Thoracic aorta (tissue), 2 donors: ENCODE measurements around the gene LTO1. TPM values are rescaled to one million over a fixed set of nuclear protein-coding genes. Genes with fewer than 3 reads are reported as not detected.
"Not testable (repeated sequence)": the region's sequence is repeated elsewhere in the genome, so short reads cannot be mapped to it uniquely, and the experiment has no call there.

ENCODE experiments used
- ATAC-seq: fragments of 150-250 bp; one replicate; pipeline ENCODE4 v1.8.0; 2017; ENCODE audit warnings: low read depth; ENCODE audit not compliant: insufficient number of reproducible peaks, low FRiP score
- DNase-seq: peaks from one replicate; pipeline ENCODE4 v3.0.0-alpha.2; 2020; ENCODE audit warnings: low spot score
- H3K27ac ChIP-seq, 2 donors: fragments of 200-600 bp; sonication (generic); 1 replicate in 1 of 2; 2 replicates in 1 of 2; pipeline ENCODE4 v1.5.1; 2016; ENCODE audit warnings: mild to moderate bottlenecking in 2 of 2, moderate library complexity in 2 of 2
- H3K27me3 ChIP-seq: fragments of 200-600 bp; sonication (generic); replicated peaks from 2 replicates; pipeline ENCODE4 v1.6.0; 2016; ENCODE audit warnings: mild to moderate bottlenecking; ENCODE audit not compliant: insufficient read depth
- H3K36me3 ChIP-seq: fragments of 200-600 bp; sonication (generic); one replicate; pipeline ENCODE4 v1.5.1; 2016
- H3K4me1 ChIP-seq, 2 donors: fragments of 200-600 bp; sonication (generic); 1 replicate in 1 of 2; 2 replicates in 1 of 2; pipeline versions ENCODE4 v1.5.1 to v1.6.0; 2016; ENCODE audit warnings: low read depth in 2 of 2, mild to moderate bottlenecking in 1 of 2; ENCODE audit not compliant: control insufficient read depth in 1 of 2
- H3K4me3 ChIP-seq: fragments of 200-600 bp; sonication (generic); 2 replicates; pipeline ENCODE4 v1.5.1; 2016; ENCODE audit warnings: mild to moderate bottlenecking
- H3K9me3 ChIP-seq: fragments of 200-600 bp; sonication (generic); 2 replicates; pipeline ENCODE4 v1.5.1; 2016
- total RNA-seq, 2 donors: library from RNA; depleted of rRNA; stranded (reverse); fragments of >200 nt; gene quantifications; one replicate each; pipeline versions ENCODE4 v1.1.0 to v1.2.3, GENCODE V29; 2016
- TF ChIP-seq, protein P1 (sequence below): fragments of 200-600 bp; sonication (generic); IDR thresholded peaks from one replicate; pipeline ENCODE4 v1.5.1; 2019; ENCODE audit warnings: antibody characterized with exemption

LTO1 gene
- total RNA-seq, 2 donors from 2014 or later: 23.6 to 43.5 TPM

DNA sequence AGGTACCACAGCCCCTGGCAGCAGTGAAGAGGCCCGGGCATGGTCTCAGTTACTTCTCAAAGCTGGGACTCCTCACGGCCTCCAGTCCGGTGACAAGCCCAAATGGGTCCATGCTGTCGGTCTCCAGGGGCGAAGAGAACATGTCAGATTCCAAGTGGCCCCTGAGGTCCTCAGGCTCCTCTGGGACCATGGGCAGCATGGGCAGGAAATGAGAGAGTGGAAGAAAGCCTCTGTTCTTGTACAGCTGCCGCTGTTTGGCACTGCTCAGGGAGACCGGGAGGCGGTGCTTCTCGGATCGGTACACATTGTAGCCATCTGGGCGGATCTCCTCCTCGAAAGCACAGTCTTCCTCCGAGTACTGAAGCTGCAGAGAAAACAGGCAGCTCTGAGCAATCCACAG, 24.1 kb upstream of the LTO1 start:
- no peaks in the 10 kb centered on the region for H3K9me3 ChIP-seq
- DNase-seq (no peak), ATAC-seq (no peak)
- no peak overlapping the region for H3K4me3 ChIP-seq
- H3K27me3 ChIP-seq: peaks cover 15% of the 10 kb centered on the region
- H3K4me1 ChIP-seq: peaks cover under 1 to 11% of the 10 kb centered on the region in 2 donors
- H3K27ac ChIP-seq: no peak overlapping the region
- H3K36me3 ChIP-seq: no peaks in the 10 kb centered on the region
- TF ChIP-seq, protein P1, sequence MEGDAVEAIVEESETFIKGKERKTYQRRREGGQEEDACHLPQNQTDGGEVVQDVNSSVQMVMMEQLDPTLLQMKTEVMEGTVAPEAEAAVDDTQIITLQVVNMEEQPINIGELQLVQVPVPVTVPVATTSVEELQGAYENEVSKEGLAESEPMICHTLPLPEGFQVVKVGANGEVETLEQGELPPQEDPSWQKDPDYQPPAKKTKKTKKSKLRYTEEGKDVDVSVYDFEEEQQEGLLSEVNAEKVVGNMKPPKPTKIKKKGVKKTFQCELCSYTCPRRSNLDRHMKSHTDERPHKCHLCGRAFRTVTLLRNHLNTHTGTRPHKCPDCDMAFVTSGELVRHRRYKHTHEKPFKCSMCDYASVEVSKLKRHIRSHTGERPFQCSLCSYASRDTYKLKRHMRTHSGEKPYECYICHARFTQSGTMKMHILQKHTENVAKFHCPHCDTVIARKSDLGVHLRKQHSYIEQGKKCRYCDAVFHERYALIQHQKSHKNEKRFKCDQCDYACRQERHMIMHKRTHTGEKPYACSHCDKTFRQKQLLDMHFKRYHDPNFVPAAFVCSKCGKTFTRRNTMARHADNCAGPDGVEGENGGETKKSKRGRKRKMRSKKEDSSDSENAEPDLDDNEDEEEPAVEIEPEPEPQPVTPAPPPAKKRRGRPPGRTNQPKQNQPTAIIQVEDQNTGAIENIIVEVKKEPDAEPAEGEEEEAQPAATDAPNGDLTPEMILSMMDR: no peak

DNA sequence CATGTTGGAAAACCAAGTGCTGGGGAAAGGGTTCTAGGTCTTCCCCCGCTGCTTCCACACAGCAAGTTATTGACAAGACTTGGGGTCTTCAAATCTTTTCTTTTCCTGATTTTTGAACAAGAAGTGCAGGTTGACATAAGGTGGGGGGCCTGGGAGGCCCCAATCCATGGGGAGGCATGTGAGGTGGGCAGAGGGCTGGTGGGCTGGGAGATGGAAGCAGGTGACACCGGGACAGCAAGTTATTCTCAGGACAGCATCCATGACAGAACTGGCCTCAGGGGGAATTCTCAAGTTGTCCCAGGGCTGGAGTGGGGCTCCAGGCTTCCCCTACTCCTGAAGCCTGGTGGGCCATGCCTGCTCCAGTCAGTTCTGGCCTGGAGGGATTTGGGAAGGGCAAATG, 23.2 kb upstream of the LTO1 start:
- Histone ChIP-seq H3K27ac (no peak overlapping the region), H3K9me3 (no peaks in the 10 kb centered on the region), H3K36me3 (no peaks in the 10 kb centered on the region), H3K27me3 (peaks cover 15% of the 10 kb centered on the region), H3K4me3 (no peak overlapping the region), H3K4me1 (peaks cover 0 to 4% of the 10 kb centered on the region in 2 donors)
- ATAC-seq (no peak), DNase-seq (no peak)
- TF ChIP-seq, protein P1: no peak

DNA sequence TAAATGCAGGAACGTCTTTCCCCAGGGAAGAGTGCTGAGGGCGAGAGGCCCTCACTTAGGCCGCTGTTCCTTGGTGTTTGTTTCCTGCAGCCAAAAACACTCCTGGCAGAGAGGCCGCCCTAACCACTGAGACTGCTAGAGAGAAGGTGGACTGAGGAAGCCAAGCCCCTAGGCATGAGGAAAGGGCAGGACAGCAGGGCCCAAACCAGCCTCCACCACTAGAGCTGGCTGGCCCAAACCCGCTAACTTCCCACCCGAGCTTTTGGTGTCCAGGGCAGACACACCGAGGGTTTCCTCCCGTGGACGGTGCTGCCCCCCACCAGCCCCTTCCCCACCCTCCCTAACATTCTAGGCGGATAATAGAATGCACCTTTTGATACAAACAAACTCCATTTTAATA, 22.7 kb upstream of the LTO1 start:
- TF ChIP-seq, protein P1: no peak
- peaks cover 12% of the 10 kb centered on the region for H3K27me3 ChIP-seq
- H3K4me1 ChIP-seq: peaks cover 0 to 4% of the 10 kb centered on the region in 2 donors
- H3K27ac ChIP-seq: no peak overlapping the region
- no peak for DNase-seq
- H3K4me3 ChIP-seq: no peak overlapping the region
- H3K9me3 ChIP-seq: no peaks in the 10 kb centered on the region
- H3K36me3 ChIP-seq: no peaks in the 10 kb centered on the region
- no peak for ATAC-seq

DNA sequence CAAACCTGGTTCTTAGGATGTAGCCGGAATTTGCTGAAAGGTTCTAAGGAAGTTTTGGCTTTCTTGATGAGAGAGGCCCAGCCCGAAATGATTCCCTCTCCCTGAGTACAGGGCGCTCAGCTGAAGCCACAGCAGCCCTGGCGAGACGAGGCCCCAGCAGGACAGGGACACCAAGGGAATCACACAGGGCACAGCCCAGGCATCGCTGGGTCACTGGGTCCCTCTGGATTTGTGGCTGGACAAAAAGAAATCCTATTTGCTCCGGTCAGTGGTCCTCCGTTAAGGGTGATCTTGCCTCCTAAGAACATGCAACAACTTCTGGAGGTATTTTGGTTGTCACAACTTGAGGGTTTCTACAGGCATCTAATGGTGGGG, 22.3 kb upstream of the LTO1 start:
- ATAC-seq: no peak
- DNase-seq: no peak

DNA sequence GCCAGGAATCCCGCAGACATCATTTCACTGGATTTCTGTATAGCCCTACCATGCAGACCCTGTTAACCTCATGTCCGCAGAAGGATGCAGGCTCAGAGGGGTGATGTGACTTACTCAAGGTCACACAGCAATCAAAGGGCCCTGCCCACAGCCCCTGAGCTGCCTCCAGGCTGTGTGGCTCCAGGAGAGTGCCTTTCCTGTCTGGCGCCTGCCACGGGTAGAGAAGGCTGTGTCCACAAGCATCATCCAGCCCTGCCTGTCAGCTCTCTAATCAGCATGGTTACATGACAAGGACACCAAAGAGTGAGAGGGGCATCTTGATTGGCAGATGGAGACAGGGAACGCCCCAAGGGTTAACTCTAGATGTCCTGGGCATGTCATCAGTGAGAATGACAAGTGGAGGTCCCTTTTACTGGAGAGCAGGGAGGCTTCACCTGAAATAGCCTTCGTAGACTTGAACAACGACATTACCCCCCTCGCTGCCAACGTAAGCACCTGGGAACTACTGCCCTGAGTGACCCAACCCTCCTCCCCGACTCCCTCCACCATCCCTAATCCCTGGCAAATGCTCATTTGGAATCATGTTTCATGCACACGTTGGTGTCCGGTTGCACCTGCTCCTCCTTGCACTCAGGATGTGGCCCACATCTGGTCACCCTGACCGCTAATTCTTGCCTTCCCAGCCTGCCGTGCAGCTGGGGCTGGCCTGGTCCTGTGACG, 21.8 kb upstream of the LTO1 start:
- no peaks in the 10 kb centered on the region for H3K36me3 ChIP-seq
- TF ChIP-seq, protein P1: no peak
- H3K27me3 ChIP-seq: peaks cover 4% of the 10 kb centered on the region
- DNase-seq (no peak), ATAC-seq (no peak)
- H3K4me1 ChIP-seq: no peaks in the 10 kb centered on the region
- H3K4me3 ChIP-seq: no peak overlapping the region
- H3K27ac ChIP-seq: no peak overlapping the region
- H3K9me3 ChIP-seq: no peaks in the 10 kb centered on the region

More for the DNA sequence above, 22.3 kb upstream of the LTO1 start:
- no peak overlapping the region for H3K4me3 ChIP-seq
- H3K9me3 ChIP-seq: no peaks in the 10 kb centered on the region
- TF ChIP-seq, protein P1: no peak
- no peak overlapping the region for H3K27ac ChIP-seq
- H3K4me1 ChIP-seq: peaks cover 0 to 4% of the 10 kb centered on the region in 2 donors
- peaks cover 10% of the 10 kb centered on the region for H3K27me3 ChIP-seq
- H3K36me3 ChIP-seq: no peaks in the 10 kb centered on the region

DNA sequence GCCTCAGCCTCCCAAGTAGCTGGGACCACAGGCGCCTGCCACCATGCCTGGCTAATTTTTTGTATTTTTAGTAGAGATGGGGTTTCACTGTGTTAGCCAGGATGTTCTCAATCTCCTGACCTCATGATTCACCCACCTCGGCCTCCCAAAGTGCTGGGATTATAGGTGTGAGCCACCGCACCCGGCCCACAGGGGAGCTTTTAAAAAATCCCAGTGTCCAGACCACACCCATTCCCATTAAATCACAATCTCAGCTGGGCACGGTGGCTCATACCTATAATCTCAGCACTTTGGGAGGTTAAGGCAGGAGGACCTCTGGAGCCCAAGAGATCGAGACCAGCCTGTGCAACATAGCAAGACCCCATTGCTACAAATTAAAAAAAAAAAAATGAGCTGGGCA, 20.8 kb upstream of the LTO1 start:
- H3K36me3 ChIP-seq, H3K27me3 ChIP-seq, DNase-seq, H3K4me1 ChIP-seq, H3K4me3 ChIP-seq, H3K9me3 ChIP-seq, H3K27ac ChIP-seq, ATAC-seq: not testable (repeated sequence)
